OCI-LY1 (cell line): ENCODE measurements around the gene EGFL7.
"Not testable (repeated sequence)": the region's sequence is repeated elsewhere in the genome, so short reads cannot be mapped to it uniquely, and the experiment has no call there.

Experiments used
- EZH2 ChIP-seq: fragments of 200-600 bp; sonication (generic), shearing (Covaris generic); IDR thresholded peaks from 2 replicates; pipeline ENCODE4 v1.8.0; 2017; ENCODE audit warnings: borderline replicate concordance, mixed run types, mild to moderate bottlenecking, antibody characterized with exemption, low read length, moderate library complexity, mixed read lengths
- TF ChIP-seq, protein P1 (sequence below): fragments of 200-600 bp; sonication (generic), shearing (Covaris generic); IDR thresholded peaks from 2 replicates; pipeline ENCODE4 v1.5.1; 2017; ENCODE audit warnings: mild to moderate bottlenecking, antibody characterized with exemption, low read length, moderate library complexity, mixed read lengths

GRCh38 chr9:136711219-136711648, 48.5 kb downstream of the EGFL7 start:
- TF ChIP-seq, protein P1, sequence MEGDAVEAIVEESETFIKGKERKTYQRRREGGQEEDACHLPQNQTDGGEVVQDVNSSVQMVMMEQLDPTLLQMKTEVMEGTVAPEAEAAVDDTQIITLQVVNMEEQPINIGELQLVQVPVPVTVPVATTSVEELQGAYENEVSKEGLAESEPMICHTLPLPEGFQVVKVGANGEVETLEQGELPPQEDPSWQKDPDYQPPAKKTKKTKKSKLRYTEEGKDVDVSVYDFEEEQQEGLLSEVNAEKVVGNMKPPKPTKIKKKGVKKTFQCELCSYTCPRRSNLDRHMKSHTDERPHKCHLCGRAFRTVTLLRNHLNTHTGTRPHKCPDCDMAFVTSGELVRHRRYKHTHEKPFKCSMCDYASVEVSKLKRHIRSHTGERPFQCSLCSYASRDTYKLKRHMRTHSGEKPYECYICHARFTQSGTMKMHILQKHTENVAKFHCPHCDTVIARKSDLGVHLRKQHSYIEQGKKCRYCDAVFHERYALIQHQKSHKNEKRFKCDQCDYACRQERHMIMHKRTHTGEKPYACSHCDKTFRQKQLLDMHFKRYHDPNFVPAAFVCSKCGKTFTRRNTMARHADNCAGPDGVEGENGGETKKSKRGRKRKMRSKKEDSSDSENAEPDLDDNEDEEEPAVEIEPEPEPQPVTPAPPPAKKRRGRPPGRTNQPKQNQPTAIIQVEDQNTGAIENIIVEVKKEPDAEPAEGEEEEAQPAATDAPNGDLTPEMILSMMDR = not testable (repeated sequence)
- TF ChIP-seq EZH2 = not testable (repeated sequence)
